Cerebellar cortex (tissue), 1 donor: Measurements from ENCODE around the gene DOCK4.

ENCODE experiments used
- DNase-seq: peaks from one replicate; pipeline ENCODE4 v3.0.0-alpha.2; 2015; ENCODE audit warnings: low spot score

Gene DOCK4

GRCh38 chr7:112214883-112215282 is 8.7 kb upstream of the DOCK4 start:
- DNase-seq: no peak

GRCh38 chr7:112214268-112214667 is 8.1 kb upstream of the DOCK4 start:
- no peak for DNase-seq

DNA sequence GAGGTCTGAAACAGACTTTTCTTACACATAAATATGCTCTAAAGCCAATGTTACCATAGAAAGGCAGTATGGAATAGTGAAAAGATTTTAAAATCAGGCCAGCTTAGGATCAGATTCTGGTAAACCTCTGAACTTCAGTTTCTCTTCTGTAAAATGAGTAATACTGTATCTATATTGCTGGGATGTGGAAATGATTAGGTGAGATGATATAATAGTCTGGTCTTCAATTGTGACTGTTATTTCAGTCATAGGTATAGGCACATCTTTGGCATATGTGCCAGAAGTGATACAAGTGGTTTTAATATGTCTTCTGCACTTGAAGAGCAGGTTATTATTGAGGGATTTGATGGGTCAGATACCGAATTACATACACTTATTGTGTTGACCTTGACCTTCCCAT is 7.5 kb upstream of the DOCK4 start:
- DNase-seq: no peak

GRCh38 chr7:112212571-112212970 is 6.4 kb upstream of the DOCK4 start:
- no peak for DNase-seq

DNA sequence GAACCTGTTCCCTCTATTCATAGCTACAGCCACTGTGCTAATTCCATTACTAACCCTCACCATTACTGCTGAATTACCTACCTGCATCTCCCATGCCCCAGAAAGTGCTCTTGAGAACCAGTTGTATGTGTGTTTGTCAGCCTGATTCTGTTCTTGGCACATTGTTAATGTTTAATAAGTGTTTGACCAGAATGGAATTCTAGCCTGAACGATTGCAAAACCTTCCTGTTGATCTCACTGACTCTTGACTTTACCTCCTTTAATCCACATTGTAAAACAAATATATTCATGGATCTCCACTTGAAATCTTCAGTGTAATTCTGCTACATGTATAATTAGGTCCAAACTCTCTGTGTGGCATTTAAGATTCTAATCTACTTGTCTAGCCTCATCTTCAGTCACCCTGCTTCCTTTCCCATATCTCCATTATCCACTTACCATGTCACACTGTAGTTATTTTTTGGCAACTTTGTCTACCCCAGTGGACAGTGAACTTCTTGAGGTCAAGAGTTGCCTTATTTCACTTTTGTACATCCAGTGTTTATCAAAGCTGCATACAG is 5.2 kb upstream of the DOCK4 start:
- DNase-seq: no peak

GRCh38 chr7:112207765-112208164 is 1.6 kb upstream of the DOCK4 start:
- DNase-seq: no peak

DNA sequence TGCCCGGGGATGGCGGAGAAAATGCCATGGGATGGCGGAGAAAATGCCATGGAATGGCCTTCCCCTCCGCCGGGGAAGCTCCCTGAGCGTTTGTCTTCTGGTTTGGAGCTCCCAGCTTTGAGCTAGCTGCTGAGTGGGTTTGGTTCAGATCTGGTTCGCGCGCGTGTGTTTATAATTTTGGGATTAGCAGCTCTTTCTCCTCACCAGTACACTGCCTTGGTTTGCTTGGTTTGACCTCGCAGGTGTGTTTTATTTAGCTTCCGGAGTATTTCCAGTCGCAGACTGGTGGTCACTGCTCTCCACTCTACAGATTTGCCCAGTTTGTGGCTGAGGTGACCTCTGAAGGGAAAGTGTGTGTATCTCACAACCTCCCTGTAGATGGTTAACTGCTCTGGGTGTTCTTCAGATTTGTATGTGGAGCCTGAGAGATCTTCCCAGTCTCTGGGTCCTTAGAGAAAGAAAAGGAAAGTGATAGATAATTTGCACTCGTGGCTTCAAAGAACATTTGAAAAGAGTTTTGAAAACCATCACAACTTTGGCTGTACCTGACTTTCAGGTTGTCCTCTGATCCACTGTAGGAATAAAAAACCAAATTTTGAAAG is 893 bp upstream of the DOCK4 start:
- DNase-seq: no peak

- peak; percentile 45 for DNase-seq
Observed at GRCh38 chr7:112205343-112206237, 609 bp downstream of the DOCK4 start.

- DNase-seq: peak; percentile 46
Observed at GRCh38 chr7:112204499-112205342, 1.5 kb downstream of the DOCK4 start.

GRCh38 chr7:112203365-112203739 is 2.8 kb downstream of the DOCK4 start:
- no peak for DNase-seq

DNA sequence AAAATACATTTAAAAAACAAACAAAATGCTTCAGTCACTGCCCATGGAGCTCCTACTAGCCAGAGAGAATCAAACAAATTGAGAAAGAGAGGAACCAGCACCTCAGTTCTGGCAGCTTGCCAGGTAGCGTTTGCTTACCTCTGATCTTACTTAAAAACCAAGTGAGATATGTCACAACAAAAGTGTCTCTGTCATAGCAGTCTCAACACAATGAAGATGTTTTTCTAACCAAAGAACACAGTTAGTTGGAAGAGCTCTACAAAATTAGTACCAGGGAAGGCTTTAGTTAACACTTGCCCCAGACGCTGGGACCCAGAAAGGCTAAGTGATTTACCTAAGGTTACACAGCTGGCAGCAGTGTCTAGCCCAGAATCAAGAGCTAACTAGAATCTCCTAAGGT is 3.4 kb downstream of the DOCK4 start:
- peak; percentile 30 for DNase-seq

DNA sequence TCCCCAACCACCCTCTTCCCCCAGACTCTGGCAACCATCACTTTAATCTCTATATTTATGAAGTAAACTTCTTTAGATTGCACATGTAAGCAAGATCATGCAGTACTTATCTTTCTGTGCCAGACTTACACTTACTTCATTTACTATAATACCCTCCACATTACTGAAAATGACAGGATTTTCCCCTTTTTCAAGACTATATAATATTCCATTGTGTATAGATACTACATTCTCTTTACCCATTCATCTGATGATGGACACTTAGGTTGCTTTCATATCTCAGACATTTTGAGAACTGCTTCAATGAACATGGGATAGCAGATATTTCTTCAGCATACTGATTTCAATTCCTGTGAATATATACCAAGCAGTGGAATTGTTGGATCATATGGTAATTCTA is 4.4 kb downstream of the DOCK4 start:
- DNase-seq: no peak

DNA sequence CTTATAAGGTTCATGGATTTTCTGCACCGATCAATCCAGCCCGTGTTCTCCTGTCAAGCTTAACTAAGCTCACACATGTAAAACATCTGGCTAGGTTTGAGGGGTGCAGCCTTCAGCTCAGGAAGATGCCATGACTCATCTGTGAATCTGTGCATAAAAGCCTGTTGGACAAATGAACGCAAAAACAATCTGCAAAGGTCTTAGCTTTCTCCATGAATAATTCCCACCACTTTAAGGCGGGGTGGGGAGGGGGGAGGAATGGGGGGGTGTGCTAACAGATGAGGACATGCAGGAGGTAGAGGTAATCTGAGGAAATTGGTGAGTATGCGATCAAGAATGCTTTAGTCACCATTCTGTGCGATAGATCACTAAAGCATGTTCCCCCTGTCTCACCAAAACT is 4.8 kb downstream of the DOCK4 start:
- no peak for DNase-seq

DNA sequence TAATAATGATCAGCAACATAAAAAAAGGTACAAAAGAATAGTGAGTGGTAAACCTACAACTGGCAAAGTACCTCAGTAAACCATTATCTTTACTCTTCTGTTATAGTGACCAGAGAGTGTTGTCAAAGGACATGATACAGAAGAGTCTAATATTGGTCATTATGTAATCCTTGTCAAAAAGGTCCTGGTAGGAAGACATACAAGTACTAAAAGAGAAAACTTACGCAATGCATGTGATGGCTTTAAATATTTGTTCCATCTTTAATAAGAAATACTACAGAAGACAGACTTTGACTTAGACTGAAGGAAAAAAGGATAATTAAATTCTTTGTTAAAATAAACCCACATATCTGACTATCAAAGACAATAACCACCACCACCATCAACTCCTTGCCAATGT is 6.5 kb downstream of the DOCK4 start:
- DNase-seq: no peak

DNA sequence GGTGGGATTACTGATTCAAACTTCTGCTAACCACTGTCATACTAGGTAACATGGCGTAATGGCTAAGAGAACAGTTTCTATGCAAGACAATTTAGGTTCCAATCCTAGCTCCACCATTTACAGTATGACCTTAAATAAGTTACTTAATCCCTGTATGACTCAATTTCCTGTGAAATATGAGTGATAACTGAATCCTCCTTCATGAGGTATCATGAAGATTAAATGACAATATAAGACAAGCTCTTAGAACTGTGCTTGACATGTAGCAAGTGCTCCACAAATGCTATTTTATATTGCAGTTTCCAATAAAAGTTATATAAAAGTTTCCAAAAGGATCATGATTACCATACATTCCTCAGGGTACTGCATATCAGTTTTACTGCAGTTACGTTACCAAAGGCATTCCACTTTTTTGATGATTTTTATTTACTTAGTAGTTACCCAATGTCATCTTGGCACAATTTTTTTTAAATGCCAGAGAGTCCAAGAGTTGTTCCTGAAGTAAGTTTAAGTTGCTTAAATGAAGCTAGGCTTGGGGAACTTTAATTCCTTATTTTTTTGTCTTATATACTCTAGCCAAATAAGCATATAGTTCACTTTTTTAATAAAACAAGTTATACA is 7.1 kb downstream of the DOCK4 start:
- DNase-seq: no peak

DNA sequence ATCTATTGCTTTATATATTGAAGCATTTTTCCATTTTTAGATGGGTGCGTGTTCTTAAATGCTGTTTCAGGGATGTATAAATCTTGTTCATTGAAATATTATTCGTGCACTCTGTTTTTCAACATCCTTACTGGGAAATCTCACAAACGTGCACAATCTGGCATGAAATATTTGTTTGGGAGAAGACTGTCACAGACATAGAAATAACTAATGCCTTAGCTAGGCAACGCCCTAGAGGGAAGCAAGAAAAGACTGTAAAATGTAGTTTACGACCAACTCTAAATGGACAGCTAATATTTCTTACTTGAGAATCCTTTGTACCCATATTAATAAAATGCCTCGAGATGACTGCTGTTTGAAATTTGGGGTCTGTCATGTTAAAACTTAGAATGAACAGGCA is 8.9 kb downstream of the DOCK4 start:
- DNase-seq: no peak

DNA sequence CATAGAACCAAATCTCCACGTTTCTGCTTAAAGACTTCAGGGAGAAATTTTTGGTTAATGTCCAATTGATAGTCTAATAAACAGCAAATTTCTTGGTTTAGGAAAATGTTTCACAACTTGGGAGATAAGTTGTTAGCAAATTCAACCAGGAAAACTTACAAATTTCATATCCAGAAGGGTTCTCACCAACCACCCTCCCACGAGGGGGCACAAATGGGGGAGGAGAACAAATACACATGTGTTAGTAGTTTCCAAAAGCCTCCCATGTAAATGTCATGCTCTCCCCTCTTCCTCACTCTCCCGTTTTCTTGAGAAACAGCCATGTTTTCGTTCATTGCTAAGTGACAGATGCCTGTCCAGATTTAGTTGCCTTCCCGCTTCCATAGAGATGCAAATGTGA is 10.5 kb downstream of the DOCK4 start:
- DNase-seq: no peak

DNA sequence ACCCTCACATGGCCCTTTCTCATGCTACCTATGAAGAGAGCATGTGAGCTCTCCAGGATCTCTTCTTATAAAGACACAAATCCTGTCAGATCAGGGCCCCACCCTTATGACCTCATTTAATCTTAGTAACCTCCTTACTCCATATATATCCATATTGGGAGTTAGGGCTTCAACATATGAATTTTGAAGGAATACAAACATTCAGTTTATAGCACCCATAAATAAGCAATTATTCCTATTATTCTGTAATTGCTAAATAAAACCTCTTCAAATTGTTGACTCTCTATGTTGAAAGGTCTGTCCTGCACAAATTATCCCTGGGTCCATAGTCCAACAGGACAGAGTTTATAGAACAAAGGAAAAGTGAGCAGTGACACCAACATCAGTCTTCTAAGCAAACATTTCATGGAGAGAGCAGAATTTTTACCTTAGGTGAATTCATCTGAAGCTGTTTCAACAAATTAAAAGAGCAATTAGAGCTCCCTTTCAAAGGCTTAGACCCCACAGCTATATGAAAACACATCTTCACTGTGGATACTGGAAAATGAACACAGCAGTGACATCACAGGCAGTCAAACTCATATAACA is 12.2 kb downstream of the DOCK4 start:
- DNase-seq: no peak

DNA sequence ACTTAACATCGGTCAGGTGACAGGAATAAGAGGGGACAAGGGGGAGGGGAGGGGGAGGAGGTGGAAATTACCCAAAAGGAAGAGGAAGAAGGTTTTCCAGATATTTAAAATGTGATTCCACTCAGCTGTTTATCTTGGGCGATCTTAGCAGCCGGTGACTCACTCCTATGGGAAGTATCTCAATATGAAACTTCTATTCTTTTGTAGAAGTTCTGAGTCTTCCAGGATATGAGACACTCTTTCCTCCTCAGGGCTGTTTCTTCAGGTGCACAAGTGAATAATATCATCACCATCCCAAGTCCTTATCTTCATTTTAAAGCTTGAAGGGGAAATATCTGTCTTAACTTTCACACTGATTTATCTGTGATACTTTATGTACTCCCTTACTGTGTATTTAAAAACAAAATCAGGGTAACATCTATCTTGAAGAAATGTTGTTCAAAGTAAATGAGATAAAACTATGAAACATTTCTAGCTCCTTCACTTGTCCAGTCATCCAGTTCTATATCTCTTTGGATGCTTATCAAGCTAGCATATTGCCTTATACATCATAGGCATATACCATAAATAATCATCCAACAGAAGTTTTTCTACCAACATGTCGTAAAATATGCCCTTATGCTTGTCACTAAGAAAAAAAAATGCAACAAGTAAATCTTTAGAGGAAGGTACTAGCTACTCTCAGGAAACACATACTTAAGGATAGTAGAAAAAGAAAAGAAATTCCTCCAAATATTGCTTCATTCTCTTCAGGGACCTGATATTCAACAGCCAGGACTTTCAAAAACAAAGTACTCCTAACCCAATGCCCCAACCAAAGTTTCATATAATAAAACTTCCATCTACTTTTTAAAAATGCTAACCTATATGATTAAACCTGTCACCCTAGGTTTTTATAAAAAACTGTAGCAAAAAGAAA is 13.7 kb downstream of the DOCK4 start:
- DNase-seq: no peak

DNA sequence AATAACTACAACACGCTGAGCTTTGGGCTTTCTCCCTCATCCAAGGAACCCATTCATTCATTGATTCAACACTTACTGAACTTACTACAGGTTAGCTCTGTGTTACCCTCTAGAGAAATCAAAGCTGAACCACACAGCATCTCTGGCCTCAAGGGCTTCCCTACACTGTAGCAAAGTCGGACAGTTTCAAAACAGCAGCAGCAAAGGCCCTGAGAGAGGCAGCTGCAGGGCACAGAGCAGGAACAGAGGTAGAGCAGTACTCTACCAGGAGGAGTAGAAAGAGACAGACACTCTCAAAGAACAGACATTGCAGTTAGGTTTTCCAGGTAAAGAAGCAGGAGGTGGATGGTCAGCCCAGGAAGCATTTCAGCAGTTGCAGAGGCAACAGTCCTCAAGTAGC is 16.1 kb downstream of the DOCK4 start:
- no peak for DNase-seq

DNA sequence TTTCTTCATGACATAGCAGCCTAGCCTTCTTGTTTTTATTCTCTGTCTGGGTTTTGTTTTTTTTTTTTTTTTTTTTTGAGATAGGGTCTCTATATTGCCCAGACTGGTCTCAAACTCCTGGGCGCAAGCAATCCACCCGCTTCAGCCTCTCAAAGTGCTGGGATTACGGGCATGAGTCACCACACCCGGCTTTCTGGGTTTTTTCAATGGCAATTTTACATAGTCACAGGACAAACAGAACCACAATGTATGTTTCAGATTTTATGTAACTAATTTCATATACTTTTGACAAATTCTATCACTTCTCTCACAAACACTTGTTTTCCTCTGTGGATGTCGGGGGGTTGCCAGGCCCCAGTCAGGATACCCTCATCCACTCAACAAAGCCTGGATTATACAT is 16.5 kb downstream of the DOCK4 start:
- no peak for DNase-seq
